ENCODE data around the gene PRRC2B.

PRRC2B gene

GRCh38 chr9:131398204-131398603 is 4.3 kb downstream of the PRRC2B start:
- H3K4me1 ChIP-seq (ENCODE audit: control insufficient read depth in 1 of 2, insufficient read depth in 2 of 2, low read length in 2 of 2) = peaks cover 25 to 43% of the 10 kb centered on the region in 2 experiments
- H3K14ac ChIP-seq (ENCODE audit: low read length) = no peak overlapping the region
- H4K8ac ChIP-seq (ENCODE audit: low read depth, low read length) = no peak overlapping the region
- peak overlapping the region; percentile 0 for H3K27ac ChIP-seq (ENCODE audit: low read depth, low read length)
- H3K9me3 ChIP-seq (ENCODE audit: insufficient read depth, low read depth, low read length) = no peaks in the 10 kb centered on the region
- no peak overlapping the region for H2BK12ac ChIP-seq (ENCODE audit: low read length)
- peaks cover 22% of the 10 kb centered on the region for H3K79me1 ChIP-seq (ENCODE audit: low read length)
- peaks cover 0 to 5% of the 10 kb centered on the region in 2 experiments for H3K36me3 ChIP-seq (ENCODE audit: control insufficient read depth in 1 of 2, insufficient read depth in 2 of 2, low read length in 2 of 2)
- no peak overlapping the region for H3K4me3 ChIP-seq (ENCODE audit: low read depth, low read length)
- H4K12ac ChIP-seq (ENCODE audit: low read depth, low read length) = no peak overlapping the region
- peak overlapping the region; percentile 81 for H3K4ac ChIP-seq (ENCODE audit: low read depth, low read length)
- no peaks in the 10 kb centered on the region for H3K27me3 ChIP-seq (ENCODE audit: insufficient read depth, low read length)
- WGBS (ENCODE audit: extremely low coverage, insufficient coverage, insufficient read length) = no CpG with 5 or more reads among the region's 9 CpGs
- peaks cover 52% of the 10 kb centered on the region for H3K79me2 ChIP-seq (ENCODE audit: control insufficient read depth, insufficient read depth, low read length, poor library complexity)
- H3K9ac ChIP-seq (ENCODE audit: low read length) = no peak overlapping the region
- no peak overlapping the region for H2BK120ac ChIP-seq (ENCODE audit: insufficient read depth, low read length, poor library complexity)
- H2AK5ac ChIP-seq (ENCODE audit: low read length) = no peak overlapping the region
- H3K4me2 ChIP-seq (ENCODE audit: low read length) = peak overlapping the region; percentile 26
- no peak overlapping the region for H3K18ac ChIP-seq (ENCODE audit: low read length)
- H2AFZ ChIP-seq (ENCODE audit: insufficient read depth, low read length, poor library complexity) = no peak overlapping the region
- peak overlapping the region; percentile 3 for H4K91ac ChIP-seq (ENCODE audit: low read depth, low read length)
- H2BK5ac ChIP-seq (ENCODE audit: low read depth, low read length, poor library complexity) = peak overlapping the region; percentile 4
- no peak for DNase-seq
- H3K23ac ChIP-seq (ENCODE audit: low read length) = no peak overlapping the region

- Histone ChIP-seq H3K79me1 (ENCODE audit: low read length) (peaks cover 13% of the 10 kb centered on the region), H3K14ac (ENCODE audit: low read length) (no peak overlapping the region), H3K4me3 (ENCODE audit: low read depth, low read length) (no peak overlapping the region), H2AFZ (ENCODE audit: insufficient read depth, low read length, poor library complexity) (peak overlapping the region; percentile 30), H3K79me2 (ENCODE audit: control insufficient read depth, insufficient read depth, low read length, poor library complexity) (peaks cover 51% of the 10 kb centered on the region), H3K18ac (ENCODE audit: low read length) (no peak overlapping the region), H2BK5ac (ENCODE audit: low read depth, low read length, poor library complexity) (no peak overlapping the region), H4K12ac (ENCODE audit: low read depth, low read length) (no peak overlapping the region), H3K4me2 (ENCODE audit: low read length) (no peak overlapping the region), H3K27ac (ENCODE audit: low read depth, low read length) (no peak overlapping the region), H4K8ac (ENCODE audit: low read depth, low read length) (no peak overlapping the region), H3K27me3 (ENCODE audit: insufficient read depth, low read length) (no peaks in the 10 kb centered on the region), H3K9me3 (ENCODE audit: insufficient read depth, low read depth, low read length) (no peaks in the 10 kb centered on the region), H3K9ac (ENCODE audit: low read length) (no peak overlapping the region), H3K36me3 (ENCODE audit: control insufficient read depth in 1 of 2, insufficient read depth in 2 of 2, low read length in 2 of 2) (peaks cover 0 to 5% of the 10 kb centered on the region in 2 experiments), H3K4me1 (ENCODE audit: control insufficient read depth in 1 of 2, insufficient read depth in 2 of 2, low read length in 2 of 2) (peaks cover 26 to 50% of the 10 kb centered on the region in 2 experiments), H4K91ac (ENCODE audit: low read depth, low read length) (no peak overlapping the region), H3K4ac (ENCODE audit: low read depth, low read length) (peak overlapping the region; percentile 89), H2AK5ac (ENCODE audit: low read length) (no peak overlapping the region), H3K23ac (ENCODE audit: low read length) (no peak overlapping the region), H2BK120ac (ENCODE audit: insufficient read depth, low read length, poor library complexity) (no peak overlapping the region), H2BK12ac (ENCODE audit: low read length) (no peak overlapping the region)
- WGBS (ENCODE audit: extremely low coverage, insufficient coverage, insufficient read length) = no CpG with 5 or more reads among the region's 7 CpGs
- DNase-seq = no peak
Measured at GRCh38 chr9:131399972-131400371, 6.1 kb downstream of the PRRC2B start.

DNA sequence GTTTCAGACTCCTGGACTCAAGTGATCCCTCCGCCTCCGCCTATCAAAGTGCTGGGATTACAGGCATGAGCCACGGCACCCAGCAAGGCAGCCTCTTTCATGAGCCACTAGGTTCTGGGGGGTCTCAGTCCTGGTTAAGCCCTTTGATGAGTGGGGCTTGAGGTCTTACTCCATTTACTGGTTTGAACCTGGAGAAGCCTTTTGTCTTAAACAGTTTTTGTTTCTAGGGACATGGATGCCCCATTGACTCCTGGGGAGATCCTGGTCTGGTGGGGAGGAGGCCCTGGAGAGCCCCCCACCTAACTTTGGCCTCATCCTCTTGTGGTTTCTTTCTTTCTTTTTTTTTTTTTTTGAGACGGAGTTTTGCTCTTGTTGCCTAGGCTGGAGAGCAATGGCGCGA is 6.7 kb downstream of the PRRC2B start:
- Histone ChIP-seq H3K36me3 (ENCODE audit: control insufficient read depth in 1 of 2, insufficient read depth in 2 of 2, low read length in 2 of 2) (peaks cover 4 to 5% of the 10 kb centered on the region in 2 experiments), H3K9ac (ENCODE audit: low read length) (no peak overlapping the region), H2BK5ac (ENCODE audit: low read depth, low read length, poor library complexity) (no peak overlapping the region), H3K4ac (ENCODE audit: low read depth, low read length) (peak overlapping the region; percentile 86), H2AK5ac (ENCODE audit: low read length) (no peak overlapping the region), H2BK120ac (ENCODE audit: insufficient read depth, low read length, poor library complexity) (no peak overlapping the region), H3K23ac (ENCODE audit: low read length) (no peak overlapping the region), H3K14ac (ENCODE audit: low read length) (no peak overlapping the region), H4K12ac (ENCODE audit: low read depth, low read length) (no peak overlapping the region), H3K4me3 (ENCODE audit: low read depth, low read length) (no peak overlapping the region), H4K8ac (ENCODE audit: low read depth, low read length) (no peak overlapping the region), H3K79me1 (ENCODE audit: low read length) (peaks cover 8% of the 10 kb centered on the region), H3K79me2 (ENCODE audit: control insufficient read depth, insufficient read depth, low read length, poor library complexity) (peaks cover 52% of the 10 kb centered on the region), H3K27ac (ENCODE audit: low read depth, low read length) (no peak overlapping the region), H3K4me2 (ENCODE audit: low read length) (no peak overlapping the region), H2AFZ (ENCODE audit: insufficient read depth, low read length, poor library complexity) (no peak overlapping the region), H4K91ac (ENCODE audit: low read depth, low read length) (no peak overlapping the region), H2BK12ac (ENCODE audit: low read length) (no peak overlapping the region), H3K18ac (ENCODE audit: low read length) (no peak overlapping the region), H3K9me3 (ENCODE audit: insufficient read depth, low read depth, low read length) (no peaks in the 10 kb centered on the region), H3K27me3 (ENCODE audit: insufficient read depth, low read length) (no peaks in the 10 kb centered on the region), H3K4me1 (ENCODE audit: control insufficient read depth in 1 of 2, insufficient read depth in 2 of 2, low read length in 2 of 2) (peaks cover 30 to 53% of the 10 kb centered on the region in 2 experiments)
- DNase-seq = no peak
- no CpG with 5 or more reads among the region's 6 CpGs for whole genome bisulfite sequencing (ENCODE audit: extremely low coverage, insufficient coverage, insufficient read length)

DNA sequence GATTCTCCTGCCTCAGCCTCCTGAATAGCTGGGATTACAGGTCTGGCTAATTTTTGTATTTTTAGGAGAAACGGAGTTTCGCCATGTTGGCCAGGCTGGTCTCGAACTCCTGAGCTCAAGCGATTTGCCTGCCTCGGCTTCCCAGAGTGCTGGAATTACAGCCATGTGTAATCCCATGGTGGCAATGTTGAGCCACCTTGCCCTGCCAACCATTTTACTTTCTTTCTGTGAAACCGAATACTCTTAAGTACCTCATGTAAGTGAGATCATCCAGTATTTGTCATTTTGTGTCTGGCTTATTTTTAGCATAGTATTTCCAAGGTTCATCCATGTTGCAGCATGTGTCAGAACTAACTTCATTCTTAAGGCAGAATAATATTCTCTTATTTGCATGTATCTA is 8.2 kb downstream of the PRRC2B start:
- peaks cover 53% of the 10 kb centered on the region for H3K79me2 ChIP-seq (ENCODE audit: control insufficient read depth, insufficient read depth, low read length, poor library complexity)
- H3K27ac ChIP-seq (ENCODE audit: low read depth, low read length) = no peak overlapping the region
- H3K27me3 ChIP-seq (ENCODE audit: insufficient read depth, low read length) = no peaks in the 10 kb centered on the region
- H3K9me3 ChIP-seq (ENCODE audit: insufficient read depth, low read depth, low read length) = no peaks in the 10 kb centered on the region
- peak overlapping the region; percentile 96 for H3K4ac ChIP-seq (ENCODE audit: low read depth, low read length)
- no CpG with 5 or more reads among the region's 6 CpGs for WGBS (ENCODE audit: extremely low coverage, insufficient coverage, insufficient read length)
- no peak for DNase-seq
- H2AFZ ChIP-seq (ENCODE audit: insufficient read depth, low read length, poor library complexity) = no peak overlapping the region
- no peak overlapping the region for H2BK5ac ChIP-seq (ENCODE audit: low read depth, low read length, poor library complexity)
- H4K91ac ChIP-seq (ENCODE audit: low read depth, low read length) = no peak overlapping the region
- no peak overlapping the region for H3K23ac ChIP-seq (ENCODE audit: low read length)
- H2BK120ac ChIP-seq (ENCODE audit: insufficient read depth, low read length, poor library complexity) = no peak overlapping the region
- H3K36me3 ChIP-seq (ENCODE audit: control insufficient read depth in 1 of 2, insufficient read depth in 2 of 2, low read length in 2 of 2) = peaks cover 4 to 5% of the 10 kb centered on the region in 2 experiments
- H2AK5ac ChIP-seq (ENCODE audit: low read length) = no peak overlapping the region
- peak overlapping the region; percentile 38 for H3K9ac ChIP-seq (ENCODE audit: low read length)
- H4K8ac ChIP-seq (ENCODE audit: low read depth, low read length) = no peak overlapping the region
- H3K18ac ChIP-seq (ENCODE audit: low read length) = no peak overlapping the region
- peaks cover 3% of the 10 kb centered on the region for H3K79me1 ChIP-seq (ENCODE audit: low read length)
- no peak overlapping the region for H2BK12ac ChIP-seq (ENCODE audit: low read length)
- no peak overlapping the region for H3K4me2 ChIP-seq (ENCODE audit: low read length)
- no peak overlapping the region for H4K12ac ChIP-seq (ENCODE audit: low read depth, low read length)
- no peak overlapping the region for H3K4me3 ChIP-seq (ENCODE audit: low read depth, low read length)
- peaks cover 35 to 55% of the 10 kb centered on the region in 2 experiments for H3K4me1 ChIP-seq (ENCODE audit: control insufficient read depth in 1 of 2, insufficient read depth in 2 of 2, low read length in 2 of 2)
- no peak overlapping the region for H3K14ac ChIP-seq (ENCODE audit: low read length)
